Effector memory CD4-positive, alpha-beta T cell (primary cell): ENCODE measurements around the gene UQCR10.

Experiments used
- DNase-seq, 3 donors: peaks; one replicate each; pipeline ENCODE4 v3.0.0-alpha.2; 2020
- H3K27ac ChIP-seq: 2 replicates; pipeline ENCODE4 v1.7.0; 2013; ENCODE audit warnings: mild to moderate bottlenecking, low read length, moderate library complexity; ENCODE audit not compliant: insufficient read depth, poor library complexity, severe bottlenecking
- H3K27me3 ChIP-seq: replicated peaks from 2 replicates; pipeline ENCODE4 v1.7.0; 2013; ENCODE audit warnings: mild to moderate bottlenecking, low read length; ENCODE audit not compliant: insufficient read depth, control insufficient read depth, poor library complexity, severe bottlenecking
- H3K36me3 ChIP-seq: 2 replicates; pipeline ENCODE4 v1.7.0; 2013; ENCODE audit warnings: mild to moderate bottlenecking, low read length, moderate library complexity; ENCODE audit not compliant: control insufficient read depth, insufficient read depth
- H3K4me1 ChIP-seq: 2 replicates; pipeline ENCODE4 v1.7.0; 2013; ENCODE audit warnings: low read length, mild to moderate bottlenecking; ENCODE audit not compliant: control insufficient read depth, insufficient read depth, poor library complexity, severe bottlenecking
- H3K4me3 ChIP-seq: 2 replicates; pipeline ENCODE4 v1.7.0; 2013; ENCODE audit warnings: low read length, low read depth, mild to moderate bottlenecking; ENCODE audit not compliant: insufficient read depth, poor library complexity, severe bottlenecking
- H3K9me3 ChIP-seq: 2 replicates; pipeline ENCODE4 v1.7.0; 2013; ENCODE audit warnings: mild to moderate bottlenecking, low read length, moderate library complexity; ENCODE audit not compliant: control insufficient read depth

The UQCR10 gene

GRCh38 chr22:29737251-29738117, 29.7 kb upstream of the UQCR10 start:
- Histone ChIP-seq H3K27ac (no peak overlapping the region), H3K27me3 (no peaks in the 10 kb centered on the region), H3K36me3 (peaks cover 21% of the 10 kb centered on the region), H3K9me3 (no peaks in the 10 kb centered on the region), H3K4me3 (no peak overlapping the region), H3K4me1 (no peaks in the 10 kb centered on the region)
- no peak for DNase-seq

- Histone ChIP-seq H3K27me3 (no peaks in the 10 kb centered on the region), H3K27ac (no peak overlapping the region), H3K9me3 (no peaks in the 10 kb centered on the region), H3K4me1 (no peaks in the 10 kb centered on the region), H3K4me3 (no peak overlapping the region), H3K36me3 (peaks cover 21% of the 10 kb centered on the region)
- DNase-seq: no peak
These were observed 28.9 kb upstream of the UQCR10 start for GRCh38 chr22:29738118-29738815.

DNA sequence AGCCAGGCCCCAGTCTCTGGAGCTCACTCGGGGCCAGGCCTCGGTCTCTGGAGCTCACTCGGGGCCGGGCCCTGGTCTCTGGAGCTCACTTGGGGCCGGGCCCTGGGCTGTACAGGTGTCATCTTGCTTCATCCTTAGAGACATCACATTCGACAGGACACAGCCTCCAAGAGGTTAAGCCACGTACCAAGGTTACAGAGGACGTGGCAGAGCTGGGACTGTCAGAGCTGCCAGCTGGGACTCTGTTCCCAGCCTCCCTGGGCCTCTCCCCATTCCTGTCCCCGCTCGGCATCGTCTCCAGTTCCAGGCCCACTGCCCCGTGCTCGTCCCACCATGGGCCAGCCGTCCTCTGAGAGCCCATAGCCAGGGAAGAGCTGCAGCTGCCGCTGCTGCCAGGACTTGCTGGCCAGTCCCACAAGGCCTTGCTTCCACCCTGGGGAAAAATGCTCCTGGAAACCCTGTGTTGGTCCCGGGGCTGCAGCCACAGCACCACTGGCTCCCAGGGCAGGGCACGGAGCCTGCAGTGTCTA, 27.8 kb upstream of the UQCR10 start:
- no peak overlapping the region for H3K27ac ChIP-seq
- DNase-seq: no peak
- no peaks in the 10 kb centered on the region for H3K4me1 ChIP-seq
- peaks cover 15% of the 10 kb centered on the region for H3K36me3 ChIP-seq
- H3K27me3 ChIP-seq: no peaks in the 10 kb centered on the region
- no peak overlapping the region for H3K4me3 ChIP-seq
- no peaks in the 10 kb centered on the region for H3K9me3 ChIP-seq

- H3K4me3 ChIP-seq: no peak overlapping the region
- peaks cover 17% of the 10 kb centered on the region for H3K36me3 ChIP-seq
- H3K27me3 ChIP-seq: no peaks in the 10 kb centered on the region
- H3K27ac ChIP-seq: no peak overlapping the region
- no peaks in the 10 kb centered on the region for H3K4me1 ChIP-seq
- H3K9me3 ChIP-seq: no peaks in the 10 kb centered on the region
- DNase-seq: no peak
These were observed 27.0 kb upstream of the UQCR10 start for GRCh38 chr22:29740216-29740615.

DNA sequence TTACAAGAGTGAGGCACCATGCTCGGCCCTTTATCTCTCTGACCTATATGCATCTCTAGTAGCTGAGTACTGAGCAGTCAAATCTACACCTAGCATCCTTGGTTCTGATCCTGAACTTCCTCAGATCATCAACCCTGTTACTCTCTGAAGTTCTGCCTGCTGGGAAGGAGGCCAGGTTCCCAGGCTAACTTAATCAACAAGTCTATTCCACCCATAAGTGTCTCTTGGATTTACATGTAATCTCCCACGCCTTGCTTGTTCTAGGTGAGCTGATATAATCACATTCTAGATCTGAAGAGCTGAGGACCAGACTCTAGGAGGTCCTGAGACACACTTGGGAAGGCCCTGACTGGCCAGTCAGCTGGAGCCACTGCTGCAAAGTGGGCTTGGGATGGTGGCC, 25.2 kb upstream of the UQCR10 start:
- peaks cover 22% of the 10 kb centered on the region for H3K36me3 ChIP-seq
- H3K4me3 ChIP-seq: no peak overlapping the region
- no peak overlapping the region for H3K27ac ChIP-seq
- H3K4me1 ChIP-seq: no peaks in the 10 kb centered on the region
- H3K27me3 ChIP-seq: no peaks in the 10 kb centered on the region
- no peaks in the 10 kb centered on the region for H3K9me3 ChIP-seq
- no peak for DNase-seq

DNA sequence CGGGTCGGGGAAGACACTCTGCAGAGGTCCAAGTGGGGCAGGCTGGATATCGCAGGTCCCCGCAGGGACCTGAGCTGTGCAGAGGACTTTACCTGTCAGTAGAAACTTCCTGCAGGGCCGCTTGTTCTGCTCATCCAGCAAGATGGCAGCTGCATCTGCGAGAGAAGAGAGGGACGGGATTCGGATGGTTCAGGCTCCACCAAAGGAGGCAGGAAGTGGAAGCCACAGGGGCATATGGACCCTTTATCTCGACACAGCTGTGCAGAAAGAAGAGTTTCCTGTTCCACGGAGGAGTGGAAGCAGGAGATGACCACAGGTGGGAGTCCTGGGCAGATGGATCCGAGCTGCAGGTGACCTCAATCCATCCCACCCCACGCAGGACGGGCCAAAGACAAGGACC, 24.8 kb upstream of the UQCR10 start:
- Histone ChIP-seq H3K27ac (no peak overlapping the region), H3K4me1 (no peaks in the 10 kb centered on the region), H3K4me3 (no peak overlapping the region), H3K9me3 (no peaks in the 10 kb centered on the region), H3K36me3 (peaks cover 26% of the 10 kb centered on the region), H3K27me3 (no peaks in the 10 kb centered on the region)
- DNase-seq: no peak

GRCh38 chr22:29744902-29745301, 22.3 kb upstream of the UQCR10 start:
- Histone ChIP-seq H3K27ac (no peak overlapping the region), H3K4me3 (no peak overlapping the region), H3K27me3 (no peaks in the 10 kb centered on the region), H3K9me3 (no peaks in the 10 kb centered on the region), H3K36me3 (peaks cover 23% of the 10 kb centered on the region), H3K4me1 (no peaks in the 10 kb centered on the region)
- no peak for DNase-seq

DNA sequence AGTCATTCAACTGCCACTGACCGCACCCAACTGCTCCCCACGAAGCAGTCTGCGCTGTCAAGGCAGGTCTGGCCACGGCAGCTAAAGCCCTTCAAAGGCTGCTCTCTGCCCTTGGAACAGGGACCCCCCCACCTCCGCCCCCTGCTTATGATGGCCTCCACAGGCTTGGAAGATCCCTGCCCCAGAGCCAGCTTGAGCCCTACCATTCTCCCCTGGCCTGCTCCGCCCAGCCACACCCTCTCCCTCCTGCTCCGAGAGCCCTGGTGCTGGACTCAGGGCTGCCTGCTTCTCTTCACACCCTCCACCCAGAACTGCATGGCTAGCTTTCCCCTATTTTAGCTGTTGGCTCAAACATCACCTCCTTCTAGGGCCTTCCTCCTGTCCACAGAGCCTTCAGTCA, 19.3 kb upstream of the UQCR10 start:
- no peak for DNase-seq
- Histone ChIP-seq H3K9me3 (no peaks in the 10 kb centered on the region), H3K27me3 (no peaks in the 10 kb centered on the region), H3K4me3 (no peak overlapping the region), H3K27ac (no peak overlapping the region), H3K4me1 (peaks cover 8% of the 10 kb centered on the region), H3K36me3 (peaks cover 19% of the 10 kb centered on the region)

- H3K27me3 ChIP-seq: no peaks in the 10 kb centered on the region
These were observed 18.8 kb upstream of the UQCR10 start for GRCh38 chr22:29748248-29748893.

DNA sequence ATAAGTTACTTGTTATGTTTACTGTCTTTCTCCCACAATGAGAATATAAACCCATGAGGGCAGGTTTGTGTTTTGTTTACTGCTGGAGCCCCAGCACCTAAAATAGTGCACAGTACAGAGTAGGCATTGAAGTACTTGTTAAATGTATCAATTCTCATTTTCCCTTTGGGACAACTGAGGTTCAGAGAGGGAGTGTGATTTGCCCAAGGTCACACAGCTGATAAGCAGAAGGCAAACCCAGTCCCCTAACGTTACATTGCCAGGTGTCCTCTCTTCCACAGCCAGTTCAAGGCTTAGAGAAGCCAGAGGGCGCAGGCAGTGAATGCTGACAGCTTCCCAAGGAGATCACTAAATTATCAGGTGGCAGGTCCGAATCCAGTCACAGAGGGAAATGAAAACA, 17.1 kb upstream of the UQCR10 start:
- Histone ChIP-seq H3K27ac (no peak overlapping the region), H3K36me3 (peaks cover 16% of the 10 kb centered on the region), H3K4me3 (no peak overlapping the region), H3K27me3 (no peaks in the 10 kb centered on the region), H3K9me3 (no peaks in the 10 kb centered on the region), H3K4me1 (peaks cover 8% of the 10 kb centered on the region)
- DNase-seq: no peak

More at GRCh38 chr22:29748248-29748893, 18.8 kb upstream of the UQCR10 start:
- Histone ChIP-seq H3K4me1 (peaks cover 8% of the 10 kb centered on the region), H3K27ac (no peak overlapping the region), H3K36me3 (peaks cover 19% of the 10 kb centered on the region), H3K4me3 (no peak overlapping the region), H3K9me3 (no peaks in the 10 kb centered on the region)
- no peak for DNase-seq
